BE2C (cell line): Measurements from ENCODE around the gene MESD. TPM values are rescaled to one million over a fixed set of nuclear protein-coding genes. Genes with fewer than 3 reads are reported as not detected.

ENCODE experiments used
- DNase-seq: peaks from one replicate; pipeline ENCODE4 v3.0.0-alpha.2; 2020
- H3K27me3 ChIP-seq: fragments of 250-450 bp; sonication (Bioruptor Pico); 2 replicates; pipeline ENCODE4 v1.5.1; 2020; ENCODE audit warnings: mild to moderate bottlenecking
- H3K36me3 ChIP-seq: fragments of 250-450 bp; sonication (Bioruptor Pico); 2 replicates; pipeline ENCODE4 v1.5.1; 2020; ENCODE audit warnings: mild to moderate bottlenecking
- H3K4me1 ChIP-seq: fragments of 250-450 bp; sonication (Bioruptor Pico); 2 replicates; pipeline ENCODE4 v1.5.1; 2020
- H3K4me3 ChIP-seq: 2 replicates; pipeline ENCODE4 v1.5.1; 2011; ENCODE audit warnings: low read depth, low read length
- H3K9me3 ChIP-seq: fragments of 250-450 bp; sonication (Bioruptor Pico); 2 replicates; pipeline ENCODE4 v1.5.1; 2020
- CTCF ChIP-seq: IDR thresholded peaks from 2 replicates; pipeline ENCODE4 v1.5.1; 2012; ENCODE audit warnings: mild to moderate bottlenecking, low read depth, low read length
- polyA plus RNA-seq: library from polyadenylated mRNA; unstranded; fragments of >200 nt; gene quantifications from one replicate; pipeline ENCODE4 v1.2.1, GENCODE V29; 2012; ENCODE audit warnings: low read depth, missing spikeins; ENCODE audit not compliant: insufficient read length, insufficient read depth

Gene MESD
- 50.1 TPM for polyA plus RNA-seq

- peak within 1 kb of the TSS; percentile 99 for H3K4me3 ChIP-seq
- no peaks in the 10 kb centered on the region for H3K27me3 ChIP-seq
- H3K4me1 ChIP-seq, result no peaks in the 10 kb centered on the region
- peak; percentile 99 for DNase-seq
- TF ChIP-seq CTCF, result no peak
- H3K36me3 ChIP-seq, result no peaks in the 10 kb centered on the region
- no peaks in the 10 kb centered on the region for H3K9me3 ChIP-seq
Measured at GRCh38 chr15:80989518-80990478, at the start of gene MESD. Gene MESD, minus strand, starts transcription at chr15:80989819. Its CDS starts 28 bp downstream, at chr15:80989791.

GRCh38 chr15:81038975-81039607 is 49.5 kb upstream of the MESD start:
- no peak overlapping the region for H3K4me3 ChIP-seq
- TF ChIP-seq CTCF, result no peak
- H3K36me3 ChIP-seq, result no peaks in the 10 kb centered on the region
- H3K27me3 ChIP-seq, result no peaks in the 10 kb centered on the region
- no peaks in the 10 kb centered on the region for H3K4me1 ChIP-seq
- DNase-seq, result no peak
- no peaks in the 10 kb centered on the region for H3K9me3 ChIP-seq

GRCh38 chr15:81037952-81038743 is 48.5 kb upstream of the MESD start:
- H3K9me3 ChIP-seq, result no peaks in the 10 kb centered on the region
- no peaks in the 10 kb centered on the region for H3K36me3 ChIP-seq
- DNase-seq, result no peak
- no peaks in the 10 kb centered on the region for H3K4me1 ChIP-seq
- no peaks in the 10 kb centered on the region for H3K27me3 ChIP-seq
- no peak for TF ChIP-seq CTCF
- no peak overlapping the region for H3K4me3 ChIP-seq

GRCh38 chr15:81033508-81033907 is 43.9 kb upstream of the MESD start:
- Histone ChIP-seq H3K36me3 (no peaks in the 10 kb centered on the region), H3K4me3 (no peak overlapping the region), H3K27me3 (no peaks in the 10 kb centered on the region), H3K9me3 (no peaks in the 10 kb centered on the region), H3K4me1 (no peaks in the 10 kb centered on the region)
- no peak for TF ChIP-seq CTCF
- DNase-seq, result no peak

GRCh38 chr15:81032818-81033217 is 43.2 kb upstream of the MESD start:
- no peak for DNase-seq
- Histone ChIP-seq H3K36me3 (no peaks in the 10 kb centered on the region), H3K4me1 (no peaks in the 10 kb centered on the region), H3K9me3 (no peaks in the 10 kb centered on the region), H3K4me3 (no peak overlapping the region), H3K27me3 (no peaks in the 10 kb centered on the region)
- no peak for TF ChIP-seq CTCF
